Heart left ventricle (tissue), 16 donors: ENCODE data around the gene NPC1L1. TPM values are rescaled to one million over a fixed set of nuclear protein-coding genes. Genes with fewer than 3 reads are reported as not detected.
A peak's percentile ranks its signal among the peaks of the same experiment; 100 is the strongest.

Experiments used
- ATAC-seq, 4 donors: fragments of 200-7000 bp; cut with Tn5 transposase; one replicate each; pipeline ENCODE4 v1.9.1; 2020 to 2022; ENCODE audit warnings: moderate library complexity in 4 of 4, mild to moderate bottlenecking in 3 of 4, moderate number of reproducible peaks in 1 of 4
- DNase-seq, 5 donors: peaks; one replicate each; pipeline ENCODE4 v3.0.0-alpha.2; 2020
- H3K27ac ChIP-seq, 12 donors: fragments of 200-600 bp; sonication (generic) in 4 of 12; one replicate each; pipeline versions ENCODE4 v1.5.0 to v1.8.0; 2016 to 2022; ENCODE audit warnings: mild to moderate bottlenecking in 2 of 12
- H3K27me3 ChIP-seq, 9 donors: fragments of 200-600 bp; sonication (generic) in 2 of 9; one replicate each; pipeline versions ENCODE4 v1.5.1 to v1.8.0; 2016 to 2022; ENCODE audit warnings: mild to moderate bottlenecking in 3 of 9
- H3K36me3 ChIP-seq, 9 donors: fragments of 200-600 bp; sonication (generic) in 2 of 9; one replicate each; pipeline versions ENCODE4 v1.5.0 to v1.8.0; 2018 to 2022; ENCODE audit warnings: mild to moderate bottlenecking in 2 of 9
- H3K4me1 ChIP-seq, 12 donors: fragments of 200-600 bp; sonication (generic) in 4 of 12; one replicate each; pipeline versions ENCODE4 v1.5.0 to v1.8.0; 2016 to 2022; ENCODE audit warnings: mild to moderate bottlenecking in 3 of 12
- H3K4me3 ChIP-seq, 12 donors: fragments of 200-600 bp; sonication (generic) in 4 of 12; one replicate each; pipeline versions ENCODE4 v1.5.0 to v1.8.0; 2017 to 2022; ENCODE audit warnings: mild to moderate bottlenecking in 9 of 12, moderate library complexity in 4 of 12
- H3K9me3 ChIP-seq, 12 donors: fragments of 200-600 bp; sonication (generic) in 4 of 12; one replicate each; pipeline versions ENCODE4 v1.5.0 to v1.8.0; 2016 to 2022; ENCODE audit warnings: mild to moderate bottlenecking in 1 of 12
- POLR2A ChIP-seq, 2 donors: fragments of 450-650 bp; IDR thresholded peaks; one replicate each; pipeline ENCODE4 v1.6.1; 2017; ENCODE audit warnings: antibody characterized with exemption in 2 of 2, mild to moderate bottlenecking in 2 of 2, moderate library complexity in 2 of 2
- WGBS, 4 donors: extraction: QIAGEN DNeasy Blood & Tissue Kit in 2 of 4; methylation state at CpG; one replicate each; pipeline versions ENCODE4 v1.1.5 to v1.1.7; 2013 to 2018; 5-methylcytosine and 5-hydroxymethylcytosine counted together
- intact Hi-C, 10 donors: fragments of 100-400 bp; cut with DNase I; formaldehyde crosslinking; loops; one replicate each; pipeline versions ENCODE4 v1.11.1 to v1.14.2; 2022
- polyA plus RNA-seq, 2 donors: library from polyadenylated mRNA; stranded (reverse); fragments of 200-250 nt; gene quantifications; one replicate each; pipeline ENCODE4 v1.2.3, GENCODE V29; 2013
- total RNA-seq, 9 donors: library from RNA; depleted of rRNA in 2 of 9; stranded (reverse); fragments of >200 nt in 2 of 9; fragmentation: NEBNext Ultra II Directional in 3 of 9; extraction: Animal tissue kit (Norgen Biotek cat#: 25700) in 3 of 9; gene quantifications; one replicate each; pipeline versions ENCODE4 v1.1.0 to v1.2.4, GENCODE V29; 2016 to 2023
- TF ChIP-seq, protein P1 (sequence below), 12 donors: fragments of 200-600 bp; sonication (generic) in 4 of 12; IDR thresholded peaks; one replicate each; pipeline versions ENCODE4 v1.5.0 to v1.8.0; 2018 to 2022; ENCODE audit warnings: antibody characterized with exemption in 12 of 12, mild to moderate bottlenecking in 5 of 12
- donor health status: ischemic (EF 13 %, LVEDD 7.1; RV severe dilation, severe dysfunction).
- donor health status: healthy with polysubstance abuse.
- donor health status: DM: no; HTN: yes; CAD: no.
- donor health status: DM: no; HTN: no; CAD: no.
- donor health status: ischemic (EF 25% LVEDD 6.9; RV normal size, moderate dysfunction).
- donor health status: ischemic (EF 25% LVEDD 5.7; RV mildly dilated, moderate dysfunction).
- donor health status: healthy.
- donor health status: DM: yes; HTN: yes; CAD: no.
- donor health status: ischemic (EF 35%, LVEDD 5.7; RV mildly dilated, moderate dysfunction).
- donor health status: nonischemic (EF 11% LVEDD 7.7; RV severe dilation, severe dysfunction).
- donor health status: DM: yes; HTN: yes; CAD: no.
- donor health status: PGD.
- donor health status: ischemic (EF 29% LVEDD 5.4; RV normal size, mild dysfunction).
- donor health status: nonischemic (EF 23%, LVEDD 6.1; RV moderate dilation, normal function).

The NPC1L1 gene
- total and polyA plus RNA-seq, 11 donors: 0.03 to 0.25 (median 0.13) TPM; not detected in 4

DNA sequence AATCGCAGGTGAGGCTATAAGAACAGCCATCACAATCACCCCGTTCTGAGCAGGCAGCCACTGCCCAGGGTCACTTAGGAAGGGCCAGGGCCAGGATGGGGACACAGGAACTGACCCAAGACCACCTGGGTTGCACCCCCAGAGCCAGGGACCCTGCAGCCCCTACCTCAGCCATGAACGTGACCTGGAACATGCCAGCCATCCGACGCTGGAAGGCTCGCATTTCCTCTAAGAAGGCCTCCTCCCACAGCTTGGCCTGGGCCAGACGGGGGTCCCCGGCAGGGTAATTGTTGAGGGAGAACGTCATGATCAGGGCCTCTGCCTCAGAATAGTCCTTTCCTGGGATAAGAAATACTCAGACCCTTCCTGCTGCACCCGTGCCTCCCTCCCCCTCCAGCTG is 5.0 kb downstream of the NPC1L1 start:
- WGBS, 4 donors: 76 to 98% (median 85%) methylated on average over 8 to 10 of the region's 10 CpGs
- H3K36me3 ChIP-seq: no peaks in the 10 kb centered on the region
- TF ChIP-seq POLR2A (IDR thresholded peaks at IDR 0.05): no peak
- TF ChIP-seq, protein P1, sequence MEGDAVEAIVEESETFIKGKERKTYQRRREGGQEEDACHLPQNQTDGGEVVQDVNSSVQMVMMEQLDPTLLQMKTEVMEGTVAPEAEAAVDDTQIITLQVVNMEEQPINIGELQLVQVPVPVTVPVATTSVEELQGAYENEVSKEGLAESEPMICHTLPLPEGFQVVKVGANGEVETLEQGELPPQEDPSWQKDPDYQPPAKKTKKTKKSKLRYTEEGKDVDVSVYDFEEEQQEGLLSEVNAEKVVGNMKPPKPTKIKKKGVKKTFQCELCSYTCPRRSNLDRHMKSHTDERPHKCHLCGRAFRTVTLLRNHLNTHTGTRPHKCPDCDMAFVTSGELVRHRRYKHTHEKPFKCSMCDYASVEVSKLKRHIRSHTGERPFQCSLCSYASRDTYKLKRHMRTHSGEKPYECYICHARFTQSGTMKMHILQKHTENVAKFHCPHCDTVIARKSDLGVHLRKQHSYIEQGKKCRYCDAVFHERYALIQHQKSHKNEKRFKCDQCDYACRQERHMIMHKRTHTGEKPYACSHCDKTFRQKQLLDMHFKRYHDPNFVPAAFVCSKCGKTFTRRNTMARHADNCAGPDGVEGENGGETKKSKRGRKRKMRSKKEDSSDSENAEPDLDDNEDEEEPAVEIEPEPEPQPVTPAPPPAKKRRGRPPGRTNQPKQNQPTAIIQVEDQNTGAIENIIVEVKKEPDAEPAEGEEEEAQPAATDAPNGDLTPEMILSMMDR (IDR thresholded peaks at IDR 0.05): no peak
- no peaks in the 10 kb centered on the region for H3K27me3 ChIP-seq
- H3K4me3 ChIP-seq: no peak overlapping the region
- no peak overlapping the region for H3K27ac ChIP-seq
- DNase-seq: no peak
- no peak for ATAC-seq
- intact Hi-C loops: no loop called here
- H3K4me1 ChIP-seq: peaks cover 0 to 6% (median 0%) of the 10 kb centered on the region in 12 donors
- H3K9me3 ChIP-seq: no peaks in the 10 kb centered on the region

DNA sequence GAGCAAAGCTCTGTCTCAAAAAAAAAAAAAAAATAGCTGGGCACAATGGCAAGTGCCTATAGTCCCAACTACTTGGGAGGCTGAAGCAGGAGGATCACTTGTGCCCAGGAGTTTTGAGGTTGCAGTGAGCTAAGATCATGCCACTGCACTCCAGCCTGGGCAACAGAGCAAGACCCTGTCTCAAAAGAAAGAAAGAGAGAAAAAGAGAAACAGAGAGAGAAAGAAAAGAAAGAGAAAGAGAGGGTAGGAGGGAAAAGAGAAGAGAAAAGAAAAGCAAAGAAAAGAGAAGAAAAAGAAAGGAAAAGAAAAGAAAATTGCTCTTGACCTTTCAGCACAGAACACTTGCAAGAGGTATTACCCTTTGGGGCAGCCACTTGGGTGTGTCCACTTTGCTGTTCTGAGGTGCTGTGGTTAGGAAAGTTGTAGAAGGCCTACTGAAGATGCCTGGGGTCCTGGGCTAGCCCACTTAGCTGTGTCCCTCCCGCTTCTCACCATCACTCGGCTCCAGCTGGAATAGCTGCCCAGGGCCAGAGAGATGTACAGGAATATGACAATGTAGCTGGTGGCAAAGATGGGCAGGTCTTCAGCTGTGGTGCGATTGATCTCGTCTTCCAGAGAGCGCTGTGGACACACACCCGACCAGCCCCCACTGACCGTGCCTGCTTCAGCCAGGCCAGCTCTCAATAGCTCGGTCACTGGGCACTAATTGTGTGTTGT is 5.6 kb downstream of the NPC1L1 start:
- intact Hi-C loops: no loop called here
- no peak for ATAC-seq
- Histone ChIP-seq H3K36me3 (no peaks in the 10 kb centered on the region), H3K27ac (no peak overlapping the region), H3K4me1 (peaks cover 0 to 6% (median 0%) of the 10 kb centered on the region in 12 donors), H3K9me3 (no peaks in the 10 kb centered on the region), H3K4me3 (no peak overlapping the region), H3K27me3 (no peaks in the 10 kb centered on the region)
- no peak for DNase-seq
- TF ChIP-seq, protein P1 (IDR thresholded peaks at IDR 0.05): no peak
- TF ChIP-seq POLR2A (IDR thresholded peaks at IDR 0.05): no peak
- 89 to 96% (median 90%) methylated on average over 8 of the region's 8 CpGs for WGBS, 4 donors

DNA sequence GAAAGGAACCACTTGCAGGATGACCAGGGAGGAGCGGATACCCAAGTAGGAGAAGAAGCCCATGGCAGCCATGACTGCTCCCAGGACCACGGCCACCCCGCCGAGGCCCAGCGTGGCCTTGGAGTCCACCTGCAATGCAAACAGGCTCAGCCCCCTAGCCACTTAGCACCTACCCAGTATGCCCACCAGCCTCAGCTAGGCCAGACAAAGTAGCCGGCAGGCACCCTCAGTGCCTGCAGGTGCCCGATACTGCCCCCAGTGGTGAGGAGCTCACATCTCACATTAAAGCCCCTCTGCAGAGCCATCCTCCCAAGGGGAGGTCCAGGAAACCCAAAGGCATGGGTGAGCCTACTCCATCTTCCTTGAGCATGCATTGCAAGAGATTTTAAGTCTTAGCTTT is 6.6 kb downstream of the NPC1L1 start:
- H3K4me3 ChIP-seq: no peak overlapping the region
- H3K27ac ChIP-seq: no peak overlapping the region
- intact Hi-C loops: no loop called here
- TF ChIP-seq POLR2A (IDR thresholded peaks at IDR 0.05): no peak
- TF ChIP-seq, protein P1 (IDR thresholded peaks at IDR 0.05): peak; percentile 19 to 60 (median 50)
- no peak for DNase-seq
- no peaks in the 10 kb centered on the region for H3K27me3 ChIP-seq
- H3K4me1 ChIP-seq: peaks cover 0 to 6% (median 0%) of the 10 kb centered on the region in 12 donors
- H3K9me3 ChIP-seq: no peaks in the 10 kb centered on the region
- 43 to 80% (median 60%) methylated on average over 4 to 7 of the region's 7 CpGs for WGBS, 4 donors
- ATAC-seq: peak in 3 of 4 donors; percentile 21 to 48 (median 46)
- H3K36me3 ChIP-seq: no peaks in the 10 kb centered on the region

DNA sequence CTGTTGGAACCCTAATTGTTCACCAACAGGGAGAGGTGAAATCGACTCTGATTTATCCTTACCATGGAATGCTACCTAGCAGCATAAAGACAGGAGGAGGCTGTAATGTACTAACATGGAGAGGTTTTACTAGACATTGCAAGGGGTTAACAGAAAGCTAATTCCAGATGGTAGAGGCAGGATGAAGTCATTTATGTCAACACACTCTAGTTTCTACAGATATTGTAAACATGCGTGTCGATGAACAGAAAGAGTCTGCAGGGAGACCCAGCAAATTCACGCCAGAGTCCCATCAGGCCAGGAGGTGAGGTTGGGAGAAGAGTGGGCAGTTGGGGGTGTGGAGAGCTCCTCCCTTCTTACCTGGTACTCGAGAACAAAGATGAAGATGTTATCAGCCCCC is 7.0 kb downstream of the NPC1L1 start:
- Histone ChIP-seq H3K4me3 (no peak overlapping the region), H3K9me3 (no peaks in the 10 kb centered on the region), H3K36me3 (no peaks in the 10 kb centered on the region), H3K27ac (no peak overlapping the region), H3K27me3 (no peaks in the 10 kb centered on the region), H3K4me1 (peaks cover 0 to 6% (median 0%) of the 10 kb centered on the region in 12 donors)
- intact Hi-C loops: no loop called here
- ATAC-seq (no peak), DNase-seq (no peak)
- TF ChIP-seq, protein P1 (IDR thresholded peaks at IDR 0.05): no peak
- TF ChIP-seq POLR2A (IDR thresholded peaks at IDR 0.05): no peak
- 60 to 80% (median 64%) methylated on average over 5 of the region's 5 CpGs for WGBS, 4 donors
